GM21786 (cell line): ENCODE data around the gene FECH.

Source experiments
- ATAC-seq: cut with Tn5 transposase; IDR thresholded peaks from one replicate; pipeline ENCODE4 v1.9.1; 2021; ENCODE audit not compliant: unreplicated experiment

Gene FECH

GRCh38 chr18:57583297-57583835 lies 3.1 kb downstream of the FECH start:
- ATAC-seq, result no peak

GRCh38 chr18:57581301-57581934 lies 5.1 kb downstream of the FECH start:
- ATAC-seq, result peak; percentile 95

GRCh38 chr18:57579934-57580333 lies 6.6 kb downstream of the FECH start:
- no peak for ATAC-seq

GRCh38 chr18:57576316-57576715 lies 10.2 kb downstream of the FECH start:
- ATAC-seq, result no peak

- no peak for ATAC-seq
Measured at GRCh38 chr18:57575542-57575941, 11.0 kb downstream of the FECH start.

- ATAC-seq, result no peak
Measured at GRCh38 chr18:57574866-57575265, 11.6 kb downstream of the FECH start.

GRCh38 chr18:57570162-57570561 lies 16.3 kb downstream of the FECH start:
- ATAC-seq, result no peak

- no peak for ATAC-seq
Measured at GRCh38 chr18:57569133-57569532, 17.4 kb downstream of the FECH start.

- peak; percentile 58 for ATAC-seq
Measured at GRCh38 chr18:57561728-57562423, 24.6 kb downstream of the FECH start.

GRCh38 chr18:57561261-57561660 lies 25.2 kb downstream of the FECH start:
- no peak for ATAC-seq

- ATAC-seq, result no peak
Measured at GRCh38 chr18:57559314-57559713, 27.2 kb downstream of the FECH start.

- ATAC-seq, result no peak
Measured at GRCh38 chr18:57555134-57555533, 31.4 kb downstream of the FECH start.

GRCh38 chr18:57550510-57550909 lies 36.0 kb downstream of the FECH start:
- no peak for ATAC-seq

- no peak for ATAC-seq
Measured at GRCh38 chr18:57547260-57547659, 39.2 kb downstream of the FECH start.

- peak; percentile 89 for ATAC-seq
Measured at GRCh38 chr18:57544936-57545660, 41.4 kb downstream of the FECH start.

GRCh38 chr18:57543560-57543959 lies 42.9 kb downstream of the FECH start:
- no peak for ATAC-seq

GRCh38 chr18:57542812-57543427 lies 43.6 kb downstream of the FECH start:
- no peak for ATAC-seq

GRCh38 chr18:57542126-57542525 lies 44.4 kb downstream of the FECH start:
- no peak for ATAC-seq

- no peak for ATAC-seq
Measured at GRCh38 chr18:57539702-57540101, 46.8 kb downstream of the FECH start.

- no peak for ATAC-seq
Measured at GRCh38 chr18:57538614-57539013, 47.9 kb downstream of the FECH start.

GRCh38 chr18:57534511-57534909 lies 52.0 kb downstream of the FECH start:
- ATAC-seq, result no peak
